Fibroblast of upper back skin (primary cell): ENCODE measurements around the gene PDZD2.
A peak's percentile ranks its signal among the peaks of the same experiment; 100 is the strongest.

Experiments used
- DNase-seq: peaks from one replicate; pipeline ENCODE4 v3.0.0-alpha.2; 2013

The PDZD2 gene

DNA sequence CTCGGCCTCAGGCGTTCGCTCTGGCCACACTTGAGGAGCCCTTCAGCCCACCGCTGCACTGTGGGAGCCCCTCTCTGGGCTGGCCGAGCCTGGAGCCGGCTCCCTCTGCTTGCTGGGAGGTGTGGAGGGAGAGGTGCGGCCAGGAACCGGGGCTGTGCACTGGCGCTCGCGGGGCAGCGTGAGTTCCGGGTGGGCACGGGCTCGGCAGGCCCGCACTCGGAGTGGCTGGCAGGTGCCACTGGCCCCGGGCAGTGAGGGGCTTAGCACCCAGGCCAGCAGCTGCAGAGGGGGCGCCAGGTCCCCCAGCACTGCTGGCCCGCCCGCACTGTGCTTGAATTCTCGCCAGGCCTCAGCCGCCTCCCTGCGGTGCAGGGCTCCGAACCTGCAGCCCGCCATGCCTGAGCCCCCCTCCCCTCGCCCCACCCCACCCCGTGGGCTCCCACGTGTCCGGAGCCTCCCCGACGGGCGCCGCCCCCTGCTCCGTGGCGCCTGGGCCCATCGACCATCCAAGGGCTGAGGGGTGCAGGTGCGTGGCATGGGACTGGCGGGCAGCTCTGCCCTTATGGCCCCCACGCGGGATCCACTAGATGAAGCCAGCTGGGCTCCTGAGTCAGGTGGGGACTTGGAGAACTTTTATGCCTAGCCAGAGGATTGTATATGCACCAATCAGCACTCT lies 138.2 kb downstream of the PDZD2 start:
- no peak for DNase-seq

DNA sequence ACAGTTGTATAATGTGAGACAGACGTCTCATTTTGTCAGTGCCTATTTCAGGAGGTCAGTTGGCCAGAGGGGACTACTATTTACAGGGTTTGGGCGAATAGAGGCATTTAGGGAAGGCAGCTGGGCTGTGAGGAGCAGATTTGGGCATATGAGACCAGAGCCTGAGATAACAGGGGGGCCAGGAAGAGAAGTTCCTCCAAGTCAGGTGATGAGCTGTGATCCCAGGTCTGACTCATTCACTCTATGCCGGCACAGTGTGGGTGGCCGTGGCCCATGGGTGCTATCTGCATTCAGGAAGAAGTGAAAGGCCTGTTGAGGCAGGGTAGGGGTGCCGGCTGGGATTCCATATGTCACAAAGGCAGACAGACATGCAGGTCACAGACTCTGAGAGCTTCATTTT lies 142.8 kb downstream of the PDZD2 start:
- DNase-seq, result no peak

DNA sequence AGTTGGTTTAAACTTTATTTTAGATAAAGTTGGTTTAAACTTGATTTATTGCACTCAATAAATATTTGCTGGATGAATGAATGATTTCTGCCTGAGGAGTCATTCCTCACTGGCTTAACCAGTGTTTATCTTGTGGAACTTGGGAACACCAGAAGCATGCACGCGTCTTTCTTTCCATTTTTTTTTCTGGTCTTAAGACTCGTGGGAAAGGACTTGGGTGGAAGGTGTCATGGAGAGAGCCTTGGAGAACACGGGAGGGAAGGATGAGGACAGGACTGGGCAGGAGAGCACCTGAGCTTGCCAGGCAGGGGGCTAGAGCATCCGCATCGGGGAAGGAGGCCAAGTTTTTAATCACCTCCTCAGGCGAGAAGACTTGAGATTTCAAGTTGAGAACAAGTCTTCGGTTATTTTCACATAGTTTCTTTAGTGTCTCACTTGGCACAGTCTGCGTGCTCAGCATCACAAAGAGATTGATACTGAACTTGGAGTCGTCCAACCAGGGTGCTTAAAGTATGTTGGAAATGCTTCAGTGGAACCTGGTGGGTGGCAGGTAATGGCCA lies 144.2 kb downstream of the PDZD2 start:
- no peak for DNase-seq

DNA sequence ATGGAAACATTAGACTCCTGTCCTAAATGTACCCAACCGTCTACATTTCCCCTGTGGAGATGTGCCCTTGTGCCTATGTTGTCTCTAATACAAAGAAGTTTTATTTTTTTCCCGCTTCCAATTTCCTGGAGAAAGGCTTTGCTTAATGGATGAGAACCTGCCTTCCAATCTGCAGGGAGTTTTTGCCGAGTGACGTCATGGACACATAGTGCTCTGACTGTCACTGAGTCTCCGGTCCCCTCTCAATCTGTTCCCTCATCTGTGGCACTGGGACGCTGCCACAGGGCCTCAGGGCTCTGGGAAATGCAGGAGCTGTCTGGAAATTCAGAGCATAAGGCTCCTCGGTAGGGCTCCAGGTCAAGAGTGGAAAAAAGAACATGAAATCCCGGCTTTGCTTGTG lies 144.8 kb downstream of the PDZD2 start:
- no peak for DNase-seq

DNA sequence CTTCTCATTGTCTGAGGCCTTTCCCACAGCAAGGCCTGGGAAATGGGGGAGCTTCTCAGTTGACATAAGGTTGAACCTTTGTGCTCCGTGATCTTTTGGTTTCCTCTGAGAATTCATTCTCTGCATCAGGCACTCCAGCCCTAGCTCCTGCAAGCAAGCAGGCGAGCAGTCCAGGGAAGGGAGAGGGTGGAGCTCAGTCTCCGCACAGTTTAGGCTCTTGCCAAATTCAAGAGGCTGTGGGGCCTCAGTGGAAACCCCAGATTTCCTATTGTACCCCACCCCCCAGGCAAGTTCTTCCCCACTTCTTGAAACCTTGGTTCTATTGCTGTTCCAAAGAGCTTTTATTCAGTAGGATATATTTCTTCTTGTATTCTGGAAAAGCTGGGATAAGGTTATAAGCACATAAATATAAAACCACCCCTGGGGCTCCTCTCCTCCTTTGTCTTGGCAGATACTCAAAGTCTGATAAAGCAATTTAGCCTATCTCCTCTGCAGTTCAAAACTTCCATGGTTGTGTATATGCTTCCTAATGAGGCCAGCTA lies 147.2 kb downstream of the PDZD2 start:
- DNase-seq, result no peak

DNA sequence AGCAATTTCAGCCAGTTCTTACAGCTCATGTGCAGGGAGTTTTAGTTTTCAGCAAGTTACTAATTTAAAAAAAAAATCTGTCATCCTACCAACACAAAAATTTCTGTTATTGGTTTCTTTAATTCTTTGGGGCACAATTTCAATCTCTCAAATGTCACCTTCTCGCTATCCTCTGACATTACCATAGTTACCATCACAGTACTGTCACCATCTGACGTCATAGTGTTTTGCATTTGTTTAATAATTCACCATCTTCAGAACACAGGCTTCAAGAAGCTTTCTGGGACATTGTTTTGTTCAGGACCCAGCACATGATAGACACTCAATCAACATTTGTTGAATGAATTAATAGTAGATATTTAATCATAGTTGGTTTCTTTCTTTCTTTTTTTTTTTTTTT lies 155.1 kb downstream of the PDZD2 start:
- no peak for DNase-seq

DNA sequence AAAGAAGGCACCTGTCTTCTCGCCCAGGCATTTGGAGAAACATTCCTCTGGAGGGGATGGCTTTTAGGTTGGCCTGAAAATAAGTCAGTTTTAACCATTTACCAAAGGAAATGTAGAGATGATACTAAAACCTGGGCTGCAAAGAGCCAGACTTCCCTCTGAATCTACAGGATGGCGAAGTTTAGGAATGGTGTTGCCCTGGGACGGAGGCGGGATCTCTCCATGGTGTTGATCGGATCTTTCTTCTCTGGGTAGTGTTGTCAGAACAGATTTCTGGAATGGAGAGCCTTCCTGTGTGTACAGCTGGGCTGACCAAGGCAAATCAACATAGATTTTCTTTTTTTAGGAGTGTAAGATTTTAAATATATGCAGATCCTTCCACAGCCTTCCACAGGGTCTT lies 159.2 kb downstream of the PDZD2 start:
- no peak for DNase-seq

DNA sequence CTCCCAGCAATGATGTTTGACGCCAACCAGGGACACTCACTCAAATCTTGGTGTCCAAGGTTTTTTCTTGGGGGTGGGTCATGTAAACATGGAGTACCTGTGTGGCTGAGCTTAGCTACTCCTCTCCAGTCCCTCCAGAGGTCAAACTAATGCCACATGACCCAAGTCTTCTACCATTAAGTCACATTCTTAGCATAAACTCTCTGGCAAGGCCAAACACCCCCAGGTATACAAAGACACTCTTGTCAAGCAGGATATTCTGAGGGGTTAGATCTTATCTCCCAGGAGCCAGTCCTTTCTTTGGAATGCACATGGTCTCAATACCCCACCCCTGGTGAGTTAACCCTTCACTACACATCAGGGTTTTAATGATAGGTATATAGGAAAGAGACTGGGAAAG lies 161.4 kb downstream of the PDZD2 start:
- no peak for DNase-seq

DNA sequence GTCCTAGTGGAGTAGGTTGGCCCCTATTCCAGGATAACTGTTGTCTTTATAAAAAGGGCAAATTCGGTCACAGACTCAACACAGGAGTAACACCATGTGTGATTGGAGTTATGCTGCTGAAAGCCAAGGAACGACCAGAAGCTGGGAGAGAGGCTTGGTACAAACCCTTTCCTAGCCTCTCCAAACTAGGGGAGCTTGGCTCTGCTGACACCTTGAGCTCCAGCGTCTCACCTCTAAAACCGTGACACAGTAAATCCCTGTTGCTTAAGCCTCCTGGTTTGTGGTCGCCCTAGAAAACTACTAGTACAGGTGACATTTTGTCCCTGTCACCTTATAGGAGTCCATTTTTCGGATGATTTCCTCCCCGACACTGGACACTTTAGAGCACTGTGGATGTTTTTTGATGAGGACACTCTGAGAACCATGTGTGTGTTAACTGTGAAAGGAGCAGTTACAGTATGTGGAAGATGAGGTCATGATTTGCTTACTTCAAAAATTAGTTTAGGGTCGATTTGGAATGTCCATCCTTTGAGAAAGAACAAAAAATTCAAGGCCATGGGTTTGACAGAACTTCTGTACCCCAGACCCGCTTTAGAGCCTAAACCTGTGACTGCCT lies 167.0 kb downstream of the PDZD2 start:
- no peak for DNase-seq

DNA sequence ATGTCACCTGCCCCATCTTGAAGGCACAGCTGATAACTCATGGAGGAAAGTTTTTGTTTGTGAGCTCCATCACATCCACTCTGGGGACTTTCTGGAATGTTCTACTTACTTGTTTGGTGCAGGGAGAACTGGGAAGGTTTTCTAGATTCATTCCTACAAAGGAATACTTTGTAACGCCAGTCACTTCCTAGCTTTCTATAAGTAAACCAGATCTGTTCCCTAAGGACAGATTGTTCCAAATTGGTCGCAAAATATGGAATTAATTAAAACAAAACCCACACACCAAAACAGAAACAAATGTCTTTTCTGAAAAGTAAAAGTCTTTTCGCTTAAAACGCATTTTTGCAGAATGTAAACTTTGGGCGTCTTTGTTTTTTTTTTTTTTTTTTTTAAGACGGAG lies 167.6 kb downstream of the PDZD2 start:
- peak; percentile 43 for DNase-seq

DNA sequence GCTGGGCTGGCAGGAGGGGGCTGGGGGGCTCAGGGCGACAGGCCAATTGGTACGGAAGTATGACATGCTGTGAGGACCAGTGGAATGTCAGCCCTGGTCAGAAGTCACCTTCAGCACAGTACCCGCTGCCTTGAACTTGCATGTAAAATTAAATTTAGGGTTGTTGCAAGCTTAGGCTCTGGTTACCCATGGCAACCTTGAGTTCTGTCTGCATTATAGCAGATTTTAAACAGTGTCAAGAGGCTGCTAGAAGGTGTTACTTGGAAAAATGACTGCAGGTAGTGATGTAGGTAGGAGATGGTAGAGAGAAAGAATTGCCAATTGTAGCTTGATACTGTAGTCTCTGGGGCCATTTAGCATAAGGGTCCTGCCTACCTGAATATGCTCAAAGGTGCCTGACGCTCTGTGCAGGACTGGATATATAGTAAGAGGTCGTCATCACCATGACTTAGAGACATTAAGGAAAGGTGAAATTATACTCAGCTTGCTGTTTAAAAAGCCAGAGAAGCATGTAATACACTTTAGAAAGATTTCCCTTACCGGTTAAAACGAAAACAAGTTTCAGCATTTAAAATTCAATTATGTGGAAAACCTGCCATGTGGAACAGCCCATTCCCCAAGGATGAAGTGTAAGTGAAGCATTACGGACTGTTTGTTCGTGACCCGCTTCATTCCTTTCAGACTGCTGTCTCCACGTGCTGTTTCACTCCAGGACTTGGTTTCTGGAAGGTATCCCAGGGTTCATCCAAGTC lies 169.0 kb downstream of the PDZD2 start:
- no peak for DNase-seq

DNA sequence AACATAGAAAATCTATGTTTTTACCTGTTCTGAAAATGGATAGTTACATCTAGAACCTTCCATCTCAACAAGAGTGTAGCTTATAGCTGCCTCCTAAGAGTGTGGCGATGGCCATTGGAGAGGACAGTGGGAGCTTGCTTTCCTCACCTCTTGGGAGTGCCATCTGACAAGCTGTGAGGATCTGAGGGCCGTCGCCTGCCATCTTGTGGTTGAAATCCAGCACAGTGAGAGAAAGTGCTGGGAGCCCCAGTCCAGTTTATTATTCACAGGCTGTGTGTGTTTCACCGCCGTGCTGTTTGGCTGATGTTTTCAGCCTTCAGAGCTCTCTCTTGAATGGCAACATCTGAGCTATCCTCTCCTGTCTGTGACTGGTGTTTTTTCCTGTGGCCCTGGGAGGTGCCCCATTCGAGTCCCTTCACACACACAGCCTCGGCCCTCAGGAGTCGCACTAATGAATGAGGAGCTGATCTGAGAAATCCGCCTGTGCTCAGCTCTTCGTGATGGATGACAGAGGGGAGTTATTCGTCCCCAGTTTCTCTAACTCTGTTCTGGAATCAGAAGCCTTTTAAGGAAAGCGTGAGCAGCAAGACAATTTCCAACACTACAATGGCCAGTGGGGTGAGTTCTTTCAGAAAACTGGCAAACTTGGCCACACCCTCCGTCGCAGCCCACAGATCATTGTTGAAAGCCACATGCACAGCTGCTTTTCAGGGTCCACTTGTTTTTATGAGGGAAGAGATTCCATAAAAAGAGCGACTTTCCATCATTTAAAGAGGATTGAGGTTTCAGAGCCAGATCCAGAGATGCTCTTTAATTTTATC lies 170.3 kb downstream of the PDZD2 start:
- peak; percentile 73 for DNase-seq

DNA sequence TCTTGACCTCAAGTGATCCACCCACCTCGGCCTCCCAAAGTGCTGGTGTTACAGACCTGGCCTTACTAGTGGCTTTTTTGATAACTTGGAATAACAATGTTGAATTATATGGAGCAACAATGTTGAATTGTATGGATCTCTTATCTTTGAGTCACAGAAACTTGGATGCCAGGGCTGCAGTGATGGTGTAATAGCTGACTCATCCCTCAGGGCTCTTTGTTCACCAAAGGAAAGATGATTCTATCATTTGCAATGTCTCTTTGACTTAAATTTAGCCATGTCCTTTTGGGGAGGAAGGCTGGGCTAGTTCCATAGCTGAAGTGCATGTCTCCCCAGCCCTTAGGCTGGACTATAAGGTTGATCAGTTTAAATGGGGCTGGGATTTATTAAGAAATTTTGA lies 172.3 kb downstream of the PDZD2 start:
- peak; percentile 92 for DNase-seq

DNA sequence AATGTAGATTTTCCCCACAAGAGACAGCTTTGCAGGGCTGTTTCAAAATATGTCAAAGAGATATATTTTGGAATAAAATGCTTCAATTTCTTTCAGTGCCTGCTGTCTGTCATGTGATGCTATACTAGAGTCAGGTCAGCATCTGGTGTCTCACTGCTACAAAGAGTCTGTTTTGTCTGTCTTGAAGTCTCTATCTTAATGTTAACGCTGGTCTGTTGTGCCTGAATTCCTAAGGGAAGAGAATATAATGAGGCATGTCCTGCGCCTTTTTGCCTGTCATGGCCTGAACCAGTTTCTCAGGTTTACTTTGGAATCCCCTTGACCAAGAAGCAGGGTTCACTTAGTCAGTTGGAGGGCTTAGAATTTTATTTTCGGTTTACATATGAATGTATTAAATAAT lies 176.4 kb downstream of the PDZD2 start:
- no peak for DNase-seq

DNA sequence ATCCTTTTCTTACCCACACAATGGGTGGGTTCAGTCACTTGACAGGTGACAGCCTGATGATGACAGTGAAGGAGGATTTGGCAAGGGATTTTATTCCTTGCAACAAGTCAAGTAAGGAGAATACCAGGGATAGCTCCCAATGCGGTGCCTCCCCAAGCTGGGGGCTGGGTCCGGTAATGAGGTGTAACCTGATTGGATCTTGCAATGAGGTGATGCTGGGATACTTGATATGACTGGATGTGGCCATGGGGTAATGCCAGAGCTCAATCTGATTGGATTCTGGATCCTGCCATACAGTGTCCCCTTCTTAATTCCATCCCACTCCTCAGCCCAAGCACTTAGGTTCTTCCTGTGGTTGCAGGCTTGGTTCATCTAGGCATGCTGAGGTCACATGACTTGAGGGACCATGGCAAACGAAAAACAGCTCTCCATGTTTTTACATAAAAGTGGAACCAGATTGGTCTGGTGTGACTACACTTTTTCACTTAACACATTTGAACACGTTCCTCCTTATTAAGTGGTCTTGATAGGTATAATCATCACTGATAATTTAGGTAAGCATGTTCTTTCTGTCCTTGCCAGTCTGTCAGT lies 181.1 kb downstream of the PDZD2 start:
- DNase-seq, result no peak

DNA sequence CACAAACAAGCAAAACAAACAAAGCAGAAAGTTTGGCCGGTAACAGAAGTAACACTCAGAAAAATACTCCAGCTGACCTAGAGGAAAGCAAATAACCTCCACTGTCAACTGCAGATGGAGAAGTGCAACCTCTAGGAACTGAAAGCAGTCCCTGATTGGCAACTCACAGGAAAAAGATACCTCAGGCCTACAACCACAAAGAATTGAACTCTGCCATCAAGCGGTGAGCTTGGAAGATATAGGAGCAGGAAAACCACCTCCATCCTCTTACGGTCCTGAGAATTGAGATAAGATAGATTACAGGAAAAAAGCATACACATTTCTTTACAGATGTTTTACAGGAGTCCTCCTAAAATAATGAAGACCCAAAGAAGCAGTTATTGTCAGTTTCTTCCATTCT lies 184.5 kb downstream of the PDZD2 start:
- DNase-seq, result peak; percentile 14

DNA sequence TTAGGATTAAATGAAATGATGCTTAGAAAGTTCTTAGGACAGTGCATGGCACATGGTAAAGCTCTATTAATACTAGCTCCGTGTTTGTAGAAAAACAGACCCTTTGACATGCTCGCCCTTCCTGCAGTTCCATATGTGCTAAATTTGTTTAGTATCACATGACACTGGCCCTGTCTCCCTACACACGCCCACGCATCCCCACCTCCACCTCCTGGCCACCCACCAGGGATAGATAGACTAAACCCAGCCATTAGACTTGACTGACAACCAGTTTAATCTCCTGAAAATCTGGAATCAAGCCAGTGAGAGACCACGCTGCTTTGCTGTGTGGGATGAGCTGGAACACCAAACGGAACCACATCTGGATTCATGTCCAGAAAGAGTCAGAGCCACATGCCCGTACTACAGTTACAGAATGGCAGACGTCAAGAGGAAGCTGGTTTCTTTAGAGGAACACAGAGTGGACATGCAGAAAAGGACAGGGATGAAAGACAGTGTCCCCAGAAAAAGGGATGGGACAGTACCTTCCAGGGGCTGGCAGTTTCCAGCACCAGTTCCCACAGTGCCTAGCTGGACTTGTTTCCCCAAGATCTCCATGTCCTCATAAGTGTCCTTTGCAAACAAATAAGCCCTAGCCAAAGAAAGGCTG lies 186.1 kb downstream of the PDZD2 start:
- no peak for DNase-seq

DNA sequence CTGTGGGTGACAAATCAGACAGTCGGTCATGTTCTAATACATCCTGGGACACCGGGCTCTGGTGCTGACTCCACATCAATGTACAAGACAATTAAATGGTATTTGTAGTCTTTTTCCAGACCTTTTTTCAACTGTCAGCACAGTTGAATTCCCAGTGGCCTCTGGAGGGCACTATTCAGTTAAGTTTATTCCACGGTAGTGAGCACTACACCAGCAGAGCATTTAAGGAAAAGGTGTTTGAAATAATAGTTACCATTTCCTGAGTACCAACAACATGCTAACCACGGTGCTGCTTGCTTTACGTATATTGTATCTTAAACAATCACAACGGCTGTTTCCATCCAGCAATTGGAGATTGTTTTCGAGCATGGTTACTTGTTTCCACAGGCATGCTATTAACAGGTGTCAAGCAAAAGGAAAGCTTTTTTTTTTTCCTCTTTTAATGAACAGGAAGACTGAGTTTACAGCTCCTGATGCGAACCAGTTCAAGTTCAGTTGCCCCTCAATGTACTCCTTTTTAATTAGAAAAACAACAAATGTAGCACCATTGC lies 186.7 kb downstream of the PDZD2 start:
- peak; percentile 67 for DNase-seq

DNA sequence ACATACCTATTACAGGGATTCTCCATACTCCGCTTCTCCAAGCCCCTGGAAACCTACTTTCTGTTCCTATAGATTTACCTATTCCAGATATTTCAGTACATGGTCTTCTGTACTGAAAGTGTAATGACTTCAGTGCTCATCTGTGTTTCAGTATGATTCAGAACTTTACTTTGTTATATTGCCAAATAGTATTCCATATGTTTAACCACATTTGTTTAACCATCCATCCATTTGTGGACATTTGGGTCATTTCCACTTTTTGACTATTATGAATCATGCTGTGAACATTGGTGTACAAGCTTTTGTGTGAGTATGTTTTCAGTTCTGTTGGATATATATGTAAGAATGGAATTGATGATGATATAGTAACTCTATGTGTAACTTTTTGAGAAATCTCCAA lies 188.9 kb downstream of the PDZD2 start:
- peak; percentile 97 for DNase-seq

DNA sequence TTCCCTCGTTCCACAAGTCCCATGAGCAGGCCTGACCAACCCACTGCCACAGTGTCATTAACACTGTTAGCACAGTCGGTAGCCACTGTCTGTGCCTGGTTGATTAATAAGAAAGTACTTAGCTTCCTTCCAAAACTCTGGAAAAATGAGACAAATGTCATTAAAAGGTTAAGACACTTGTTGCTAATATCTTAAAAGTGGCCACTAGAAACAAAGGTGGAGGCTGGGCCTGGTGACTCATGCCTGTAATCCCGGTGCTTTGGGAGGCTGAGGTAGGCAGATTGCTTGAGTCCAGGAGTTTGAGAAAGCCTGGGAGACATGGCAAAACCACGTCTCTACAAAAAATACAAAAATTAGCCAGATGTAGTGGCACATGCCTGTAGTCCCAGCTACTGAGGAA lies 194.0 kb downstream of the PDZD2 start:
- no peak for DNase-seq

DNA sequence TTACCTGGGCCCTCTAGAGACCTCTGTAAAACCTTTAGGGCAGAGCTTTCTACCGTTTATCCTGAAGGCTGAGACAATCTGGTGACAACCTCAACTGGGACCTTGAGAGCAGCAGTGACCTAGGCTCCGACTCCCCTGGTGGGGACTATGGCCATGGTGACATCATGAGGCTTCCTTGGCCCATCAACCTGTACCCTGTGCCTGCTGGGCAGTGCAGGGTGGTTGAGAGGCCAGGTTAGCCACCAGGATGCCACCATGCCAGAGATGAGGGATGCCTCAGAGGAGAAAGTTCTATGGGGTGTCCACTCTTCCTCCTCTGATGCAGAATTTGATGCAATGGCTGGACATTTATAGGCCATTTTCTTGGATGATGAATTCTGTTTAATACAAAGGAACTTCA lies 194.8 kb downstream of the PDZD2 start:
- DNase-seq, result no peak
